OCI-LY3 (cell line): ENCODE measurements around the gene SRGAP1.

Experiments
- EZH2phosphoT487 ChIP-seq: fragments of 200-600 bp; shearing (Covaris generic); IDR thresholded peaks from 2 replicates; pipeline ENCODE4 v1.6.1; 2018; ENCODE audit warnings: antibody characterized with exemption, mixed run types, low read depth
- TF ChIP-seq, protein P1 (sequence below): fragments of 200-600, 300-600 bp; sonication (generic); IDR thresholded peaks from 2 replicates; pipeline ENCODE4 v1.5.1; 2014; ENCODE audit warnings: antibody characterized with exemption, low read length, low read depth

DNA sequence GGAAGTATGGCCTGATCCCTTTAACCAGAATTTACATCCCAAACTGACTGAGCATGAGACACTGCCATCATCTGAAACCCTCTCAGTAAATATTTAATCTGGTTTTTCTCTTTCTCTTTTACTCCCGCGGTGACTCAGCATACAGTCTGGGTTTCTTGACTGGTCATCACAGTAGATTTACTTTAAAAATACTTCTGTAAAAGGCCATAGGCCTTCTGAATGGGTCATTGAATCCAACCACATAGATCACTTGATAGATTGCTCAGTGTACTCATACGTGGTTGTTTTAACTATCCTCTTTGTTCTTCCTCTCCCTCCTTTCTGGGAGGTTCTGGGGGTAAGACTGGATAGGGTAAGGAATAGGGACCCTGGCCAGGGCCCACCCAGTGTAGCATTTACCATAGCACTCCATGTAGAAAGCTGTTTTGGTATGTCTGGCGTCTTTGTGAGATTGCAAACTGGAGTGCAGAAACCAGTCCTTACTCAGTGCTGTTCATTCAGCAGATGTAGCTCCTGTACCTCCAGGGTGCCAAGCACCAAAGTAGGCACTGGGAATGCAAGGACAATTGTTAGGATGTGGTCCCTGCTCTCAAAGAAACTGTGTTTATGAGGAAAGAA is 165.7 kb downstream of the SRGAP1 start:
- TF ChIP-seq, protein P1, sequence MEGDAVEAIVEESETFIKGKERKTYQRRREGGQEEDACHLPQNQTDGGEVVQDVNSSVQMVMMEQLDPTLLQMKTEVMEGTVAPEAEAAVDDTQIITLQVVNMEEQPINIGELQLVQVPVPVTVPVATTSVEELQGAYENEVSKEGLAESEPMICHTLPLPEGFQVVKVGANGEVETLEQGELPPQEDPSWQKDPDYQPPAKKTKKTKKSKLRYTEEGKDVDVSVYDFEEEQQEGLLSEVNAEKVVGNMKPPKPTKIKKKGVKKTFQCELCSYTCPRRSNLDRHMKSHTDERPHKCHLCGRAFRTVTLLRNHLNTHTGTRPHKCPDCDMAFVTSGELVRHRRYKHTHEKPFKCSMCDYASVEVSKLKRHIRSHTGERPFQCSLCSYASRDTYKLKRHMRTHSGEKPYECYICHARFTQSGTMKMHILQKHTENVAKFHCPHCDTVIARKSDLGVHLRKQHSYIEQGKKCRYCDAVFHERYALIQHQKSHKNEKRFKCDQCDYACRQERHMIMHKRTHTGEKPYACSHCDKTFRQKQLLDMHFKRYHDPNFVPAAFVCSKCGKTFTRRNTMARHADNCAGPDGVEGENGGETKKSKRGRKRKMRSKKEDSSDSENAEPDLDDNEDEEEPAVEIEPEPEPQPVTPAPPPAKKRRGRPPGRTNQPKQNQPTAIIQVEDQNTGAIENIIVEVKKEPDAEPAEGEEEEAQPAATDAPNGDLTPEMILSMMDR = no peak
- no peak for TF ChIP-seq EZH2phosphoT487
